NK-92 (cell line): ENCODE data around the gene EXOC3L4.
"Not testable (repeated sequence)": the region's sequence is repeated elsewhere in the genome, so short reads cannot be mapped to it uniquely, and the experiment has no call there.

Experiments
- DNase-seq: peaks from one replicate; lab custom pipeline; 2025; ENCODE audit not compliant: unreplicated experiment; lab: John Stamatoyannopoulos, UW

Gene EXOC3L4

DNA sequence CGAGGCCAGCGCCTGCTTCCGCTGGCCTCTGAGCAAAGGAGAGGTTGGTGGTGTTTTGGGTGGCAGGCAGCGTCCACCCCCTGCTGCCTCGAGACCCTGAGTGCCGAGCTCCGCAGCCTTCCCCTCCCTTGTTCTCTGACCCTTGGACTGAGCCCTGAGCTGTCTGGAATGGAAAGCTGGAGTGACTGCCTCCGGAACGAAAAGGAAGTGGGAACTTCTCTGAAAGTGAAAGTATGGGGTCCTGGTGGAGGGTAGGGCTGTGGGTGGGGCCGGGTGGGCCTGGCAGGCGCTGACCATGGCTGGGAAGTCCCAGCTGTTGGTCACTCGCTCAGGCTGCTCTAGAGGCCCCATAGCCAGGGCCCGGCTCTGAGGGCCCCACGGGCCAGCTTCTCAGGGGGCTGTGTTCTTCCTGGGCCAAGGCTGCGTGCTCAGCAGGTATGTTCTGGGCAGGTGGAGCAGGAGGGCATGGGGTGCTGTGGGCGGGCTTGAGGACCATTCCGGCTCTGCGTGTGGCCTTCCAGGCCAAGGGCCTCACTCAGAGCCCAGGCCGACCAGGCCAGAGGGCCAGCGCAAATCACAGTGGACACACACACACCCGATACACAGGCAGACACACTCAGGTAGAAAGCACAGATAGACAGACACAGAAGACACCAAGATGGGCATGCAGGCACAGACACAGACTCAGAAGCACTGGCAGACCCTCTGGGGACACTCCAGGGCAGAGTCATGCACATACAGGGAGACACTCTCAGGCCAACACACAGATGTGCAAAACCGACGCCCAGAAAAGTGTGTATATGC, at the start of gene EXOC3L4:
Gene EXOC3L4 (plus strand): TSS at position 320 of the 804 bp plus-strand sequence. CDS start 5,495 bp downstream, outside the sequence.
- no peak for DNase-seq

DNA sequence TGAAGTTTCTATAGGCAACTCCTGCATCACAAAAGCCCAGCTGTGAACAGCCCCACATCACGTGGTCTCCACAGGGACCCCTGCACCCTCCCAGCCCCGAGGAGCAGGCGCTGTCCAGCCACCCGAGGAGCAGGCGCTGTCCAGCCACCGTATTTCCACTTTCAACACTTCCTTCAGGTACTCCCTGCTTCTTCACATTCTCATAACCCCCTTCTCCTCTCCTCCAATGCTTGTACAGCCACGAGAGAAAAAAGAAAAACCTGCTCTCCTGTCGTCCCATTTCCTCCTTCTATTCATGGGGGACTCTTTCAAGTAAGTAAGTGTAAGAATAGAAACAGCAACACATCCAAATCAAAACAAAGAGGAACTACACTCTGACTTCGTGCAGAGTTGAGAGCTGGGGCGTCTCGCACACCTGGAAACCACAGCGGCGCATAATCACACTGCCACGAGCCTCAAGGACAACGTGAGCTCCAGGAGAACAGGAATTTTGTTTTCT, 49.1 kb upstream of the EXOC3L4 start:
- DNase-seq = no peak

DNA sequence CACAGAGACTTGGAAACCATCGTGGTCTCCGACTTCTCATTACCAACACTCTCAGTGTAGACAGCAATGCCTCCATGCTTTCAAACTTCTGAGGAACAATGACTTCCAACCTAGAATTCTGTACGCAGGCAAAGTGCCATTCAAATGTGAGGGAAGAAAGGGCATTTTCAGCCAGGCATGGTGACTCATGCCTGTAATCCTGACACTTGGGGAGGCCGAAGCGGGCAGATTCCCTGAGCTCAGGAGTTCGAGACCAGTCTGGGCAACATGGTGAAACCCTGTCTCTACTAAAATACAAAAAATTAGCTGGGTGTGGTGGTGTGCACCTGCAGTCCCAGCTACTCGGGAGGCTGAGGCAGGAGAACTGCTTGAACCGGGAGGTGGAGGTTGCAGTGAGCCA, 47.1 kb upstream of the EXOC3L4 start:
- not testable (repeated sequence) for DNase-seq

GRCh38 chr14:103050935-103051334, 43.6 kb upstream of the EXOC3L4 start:
- DNase-seq = no peak

- DNase-seq = no peak
Observed at GRCh38 chr14:103052407-103052806, 42.1 kb upstream of the EXOC3L4 start.

DNA sequence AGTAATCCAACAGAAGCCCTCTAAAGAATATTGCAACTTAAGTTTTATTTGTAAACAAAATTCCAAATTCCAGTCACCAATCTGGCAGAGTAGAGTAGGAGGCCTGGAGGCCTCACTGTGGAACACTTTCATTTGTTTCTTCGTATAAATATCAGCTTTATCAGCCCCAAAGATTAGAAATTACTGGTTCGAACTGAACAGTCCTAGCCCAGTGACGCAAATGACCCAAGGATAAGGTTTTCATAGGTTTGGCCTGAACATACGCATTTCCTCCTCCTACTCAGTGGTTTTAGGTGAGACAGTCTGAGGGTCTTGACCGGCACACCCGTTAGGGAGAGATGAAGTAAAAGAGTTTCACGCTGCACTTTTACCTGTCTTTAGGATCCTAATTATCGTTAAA, 38.8 kb upstream of the EXOC3L4 start:
- DNase-seq = no peak

- DNase-seq = no peak
Observed at GRCh38 chr14:103056322-103057027, 38.0 kb upstream of the EXOC3L4 start.

- no peak for DNase-seq
Observed at GRCh38 chr14:103057028-103057371, 37.5 kb upstream of the EXOC3L4 start.

DNA sequence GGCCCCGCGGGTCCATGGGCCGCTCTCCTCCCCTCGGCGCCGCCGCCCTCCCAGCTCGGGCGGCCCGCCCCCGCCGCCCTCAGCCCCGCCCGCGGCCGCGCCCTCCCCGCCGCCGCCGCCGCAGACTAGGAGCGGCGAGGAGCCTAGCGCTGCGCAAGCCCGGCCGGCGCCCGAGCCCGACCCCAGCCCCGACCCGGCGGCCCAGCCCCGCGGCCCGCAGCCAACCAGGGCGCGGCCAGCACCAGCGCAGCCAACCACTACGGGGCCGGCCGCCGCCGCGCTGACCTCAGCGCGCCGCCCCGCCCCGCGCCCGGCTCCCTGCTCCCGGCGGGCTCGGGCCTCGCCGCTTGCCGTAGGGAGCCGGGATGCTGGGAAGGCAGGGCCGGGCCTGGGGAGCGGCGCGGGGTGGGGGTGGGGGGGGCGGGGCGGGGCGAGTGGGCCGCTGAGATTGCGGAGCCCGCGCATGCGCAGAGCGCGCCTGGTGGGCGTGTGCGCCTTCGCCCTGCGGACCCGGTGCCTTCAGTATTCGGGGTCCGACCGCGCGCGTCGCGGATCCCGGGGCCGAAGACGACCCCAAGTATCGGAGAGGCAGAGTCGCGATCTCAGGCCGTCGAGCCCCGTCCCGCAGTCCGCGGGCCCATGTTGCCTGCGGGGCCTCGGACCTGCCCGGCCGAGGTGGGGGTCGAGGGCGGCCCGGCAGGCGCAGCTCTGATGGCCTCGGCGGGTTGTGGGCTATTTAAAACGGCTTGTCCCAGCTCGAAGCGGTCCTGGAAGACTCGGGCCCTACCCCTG, 37.0 kb upstream of the EXOC3L4 start, which contains the start of gene CDC42BPB:
Gene CDC42BPB (minus strand): TSS at position 178 of the 792 bp plus-strand sequence. CDS start 376 bp downstream, outside the sequence.
- DNase-seq = no peak

DNA sequence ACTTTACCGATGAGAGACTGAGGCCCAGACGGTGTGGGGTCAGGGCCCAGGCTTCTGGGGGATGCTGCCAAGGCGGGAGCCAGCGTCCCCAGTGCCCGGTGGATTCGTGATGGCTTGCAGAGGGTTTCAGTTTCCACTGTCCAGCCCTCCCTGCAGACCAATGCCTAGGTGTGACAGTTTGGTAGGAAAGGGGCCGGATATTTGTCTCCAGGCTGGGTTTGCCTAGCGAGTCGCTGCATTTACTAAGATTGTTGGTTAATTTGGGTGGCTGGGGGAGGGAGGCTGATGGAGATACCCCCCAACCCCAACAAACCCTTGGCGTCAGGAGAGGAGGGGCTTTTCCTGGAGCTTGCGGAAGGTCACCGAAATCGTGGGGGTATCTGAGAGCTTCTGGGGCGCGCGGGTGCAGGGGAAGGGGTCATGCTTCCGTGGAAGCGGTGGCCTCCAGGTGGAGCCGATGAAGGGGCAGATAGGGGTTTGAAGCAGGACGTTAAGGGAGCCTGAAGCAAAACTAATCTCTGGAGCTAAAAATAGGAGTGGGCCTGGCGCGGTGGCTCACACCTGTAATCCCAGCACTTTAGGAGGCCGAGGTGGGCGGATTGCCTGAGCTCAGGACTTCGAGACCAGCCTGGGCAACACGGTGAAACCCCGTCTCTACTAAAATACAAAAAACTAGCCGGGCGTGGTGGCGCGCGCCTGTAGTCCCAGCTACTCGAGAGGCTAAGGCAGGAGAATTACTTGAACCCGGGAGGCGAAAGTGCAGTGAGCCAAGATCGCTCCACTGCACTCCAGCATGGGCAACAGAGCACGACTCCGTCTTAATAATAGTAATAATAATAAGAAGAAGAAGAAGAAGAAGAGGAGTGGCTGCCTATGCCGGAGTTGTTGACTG, 36.1 kb upstream of the EXOC3L4 start:
- DNase-seq = no peak

GRCh38 chr14:103059556-103059955, 35.0 kb upstream of the EXOC3L4 start:
- no peak for DNase-seq

DNA sequence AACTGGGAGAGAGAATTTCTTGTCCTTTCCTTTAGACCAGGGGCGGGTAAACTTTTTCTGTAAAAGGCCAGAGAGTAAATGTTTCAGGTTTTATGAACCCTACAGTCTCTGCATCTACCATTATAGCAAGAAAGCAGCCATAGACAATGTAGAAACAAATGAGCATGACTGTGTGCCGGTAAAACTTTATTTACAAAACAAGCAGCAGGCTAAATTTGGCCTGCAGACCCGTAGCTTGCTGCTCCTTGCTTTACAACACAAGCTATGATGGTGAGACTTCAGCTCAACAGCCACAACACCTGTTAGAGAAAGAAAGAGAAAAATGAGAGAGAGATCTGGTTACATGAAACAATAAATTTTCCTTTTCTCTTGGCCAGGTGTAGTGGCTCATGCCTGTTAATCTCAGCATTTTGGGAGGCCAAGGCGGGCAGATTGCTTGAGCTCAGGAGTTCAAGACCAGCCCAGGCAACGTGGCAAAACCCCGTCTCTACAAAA, 33.0 kb upstream of the EXOC3L4 start:
- DNase-seq = no peak

DNA sequence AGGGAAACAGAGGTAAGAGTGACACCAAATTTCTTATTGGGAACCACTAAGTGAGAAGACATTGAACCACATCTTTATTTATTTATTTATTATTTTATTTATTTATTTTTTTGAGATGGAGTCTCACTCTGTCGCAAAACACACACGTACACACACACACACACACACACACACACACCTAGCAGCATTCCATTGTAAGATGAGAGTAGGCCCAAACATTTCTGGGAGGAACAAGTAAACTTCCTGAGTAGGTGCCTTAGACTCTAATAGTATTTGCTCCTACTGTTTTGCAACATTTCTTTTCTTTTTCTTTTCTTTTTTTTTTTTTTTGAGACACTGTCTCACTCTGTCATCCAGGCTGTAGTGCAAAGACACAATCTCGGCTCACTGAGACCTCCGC, 30.1 kb upstream of the EXOC3L4 start:
- no peak for DNase-seq

GRCh38 chr14:103064978-103065377, 29.5 kb upstream of the EXOC3L4 start:
- no peak for DNase-seq

DNA sequence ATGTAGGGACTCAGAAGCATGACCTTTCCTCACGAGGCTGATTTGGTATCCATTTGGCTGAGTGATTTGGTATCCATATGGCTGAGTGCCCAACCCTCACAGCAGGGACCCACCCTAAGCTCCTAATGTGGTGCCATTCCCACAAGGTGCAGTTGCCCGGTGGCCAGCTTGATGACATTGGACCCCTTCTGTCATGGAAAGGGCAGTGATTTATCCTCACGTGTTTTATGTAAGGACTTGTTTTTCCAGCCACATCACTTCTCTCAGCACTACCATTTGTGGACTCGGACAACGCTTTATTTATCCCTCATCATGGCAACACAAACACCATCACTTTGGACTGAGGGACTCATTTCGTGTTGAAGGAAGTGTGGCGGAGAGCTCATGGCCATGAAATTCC, 28.7 kb upstream of the EXOC3L4 start:
- no peak for DNase-seq

DNA sequence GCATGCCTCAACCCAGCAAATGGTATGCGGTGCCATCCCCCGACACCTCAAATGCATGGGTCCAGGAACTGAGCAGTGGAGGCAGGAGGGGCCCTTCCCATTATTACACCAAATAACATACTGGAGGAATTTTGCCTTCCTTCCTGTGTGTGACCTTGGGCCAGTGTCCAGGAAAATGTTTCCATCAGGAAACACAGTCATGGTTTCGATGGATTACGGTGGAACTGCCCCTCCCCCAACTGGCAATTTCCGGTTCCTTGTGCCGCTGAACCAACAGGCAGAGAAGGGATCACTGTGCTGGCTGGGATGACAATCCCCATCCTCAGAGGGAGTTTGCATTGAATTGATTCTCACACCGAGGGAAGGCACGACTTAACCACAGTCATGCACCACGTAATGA, 28.1 kb upstream of the EXOC3L4 start:
- DNase-seq = no peak

DNA sequence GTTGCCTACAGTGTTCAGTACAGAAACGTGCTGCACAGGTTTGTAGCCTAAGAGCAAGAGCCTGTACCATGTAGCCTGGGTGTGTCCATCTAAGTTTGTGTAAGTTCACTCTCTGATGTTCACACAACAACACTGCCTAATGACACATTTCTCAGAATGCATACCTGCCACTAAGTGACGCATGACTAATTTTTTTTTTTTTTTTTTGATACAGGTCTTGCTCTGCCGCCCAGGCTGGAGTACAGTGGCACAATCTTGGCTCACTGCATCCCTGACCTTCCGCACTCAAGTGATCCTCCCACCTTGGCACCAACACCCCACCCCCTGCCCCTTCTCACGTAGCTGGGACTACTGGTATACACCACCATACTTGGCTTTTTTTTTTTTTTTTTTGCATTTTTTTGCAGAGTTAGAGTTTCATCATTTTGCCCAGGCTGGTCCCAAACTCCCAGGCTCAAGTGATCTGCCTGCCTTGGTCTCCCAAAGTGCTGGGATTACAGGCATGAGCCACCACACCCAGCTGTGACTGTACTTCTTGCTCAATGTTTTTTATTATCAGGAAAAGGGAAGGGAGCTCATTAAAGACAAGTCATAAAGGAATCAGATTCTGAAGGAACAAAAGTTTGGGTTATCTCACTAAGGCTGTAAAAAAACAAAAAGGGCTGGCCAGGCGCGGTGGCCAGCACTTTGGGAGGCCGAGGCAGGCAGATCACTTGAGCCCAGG, 27.1 kb upstream of the EXOC3L4 start:
- DNase-seq = no peak

DNA sequence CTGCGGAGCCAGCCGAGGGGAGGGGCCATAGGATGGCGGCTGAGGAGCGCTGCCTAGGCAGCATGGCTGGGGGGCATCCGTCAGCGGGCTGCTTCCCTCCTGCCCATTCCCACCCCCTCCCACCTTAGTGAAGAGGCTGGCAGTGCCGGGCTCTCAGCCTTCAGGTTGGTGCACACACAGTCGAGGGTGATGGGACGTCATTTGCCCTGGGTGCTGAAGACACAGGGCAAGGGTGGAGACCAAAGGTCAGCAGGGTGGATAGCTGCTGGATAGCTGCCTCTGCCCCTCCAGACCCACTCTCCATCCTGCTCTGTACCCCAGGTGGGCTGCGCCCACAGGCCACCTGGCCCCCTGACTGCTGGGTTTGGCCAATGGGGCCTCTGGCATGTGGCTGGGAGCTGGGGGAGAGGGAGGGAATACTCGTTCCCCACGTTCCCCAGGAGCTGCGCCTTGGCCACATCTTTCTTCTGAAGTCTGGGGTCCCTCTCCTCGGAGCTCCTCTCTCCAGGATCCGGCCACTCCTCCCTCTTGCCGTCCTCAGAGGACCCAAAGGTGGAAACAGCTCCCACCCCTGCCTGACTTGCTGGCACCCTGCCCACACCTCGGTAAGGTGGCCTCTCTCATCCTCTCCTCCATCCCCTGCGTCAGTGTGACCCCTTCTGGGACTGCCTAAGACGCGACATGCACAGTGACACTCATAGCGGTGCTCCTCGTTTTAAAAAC, 26.0 kb upstream of the EXOC3L4 start:
- no peak for DNase-seq
